NCI-H2029 (cell line): ENCODE measurements around the gene NME9.

Experiments
- DNase-seq: peaks from one replicate; lab custom pipeline; 2025; lab: John Stamatoyannopoulos, UW

Gene NME9

GRCh38 chr3:138361561-138361971 is 31.9 kb upstream of the NME9 start:
- DNase-seq, result no peak

DNA sequence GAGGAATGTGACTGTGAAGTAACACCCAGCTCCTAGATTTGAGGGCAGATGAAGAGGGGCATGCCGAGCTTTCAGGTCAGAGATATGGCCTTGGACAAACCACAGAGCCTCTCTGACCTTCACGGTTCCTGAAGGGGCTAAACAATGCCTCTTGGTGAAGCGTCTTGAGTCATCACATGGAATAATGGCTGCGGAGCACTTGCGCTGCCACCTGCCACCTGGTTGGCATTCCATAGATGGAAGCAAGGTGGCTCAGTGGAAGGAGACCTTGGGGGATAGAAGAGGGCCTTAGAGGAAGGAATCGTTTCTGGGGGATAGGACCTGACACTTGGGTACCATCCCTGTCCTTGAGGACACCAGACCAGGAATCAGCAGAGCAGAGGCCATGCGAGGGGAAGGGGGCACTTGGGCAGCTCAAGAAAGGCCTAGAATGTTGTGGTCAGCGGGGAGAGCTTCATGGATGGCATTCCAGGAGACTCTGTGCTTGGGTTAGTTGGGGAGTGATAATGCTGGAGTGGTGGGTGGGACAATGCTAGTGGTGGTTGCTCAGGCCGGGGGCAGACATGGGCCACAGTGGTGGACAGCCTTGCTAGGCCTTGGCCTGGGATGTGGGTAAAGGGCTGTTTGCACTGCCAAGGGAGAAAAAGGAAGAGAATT is 31.3 kb upstream of the NME9 start:
- DNase-seq, result no peak

DNA sequence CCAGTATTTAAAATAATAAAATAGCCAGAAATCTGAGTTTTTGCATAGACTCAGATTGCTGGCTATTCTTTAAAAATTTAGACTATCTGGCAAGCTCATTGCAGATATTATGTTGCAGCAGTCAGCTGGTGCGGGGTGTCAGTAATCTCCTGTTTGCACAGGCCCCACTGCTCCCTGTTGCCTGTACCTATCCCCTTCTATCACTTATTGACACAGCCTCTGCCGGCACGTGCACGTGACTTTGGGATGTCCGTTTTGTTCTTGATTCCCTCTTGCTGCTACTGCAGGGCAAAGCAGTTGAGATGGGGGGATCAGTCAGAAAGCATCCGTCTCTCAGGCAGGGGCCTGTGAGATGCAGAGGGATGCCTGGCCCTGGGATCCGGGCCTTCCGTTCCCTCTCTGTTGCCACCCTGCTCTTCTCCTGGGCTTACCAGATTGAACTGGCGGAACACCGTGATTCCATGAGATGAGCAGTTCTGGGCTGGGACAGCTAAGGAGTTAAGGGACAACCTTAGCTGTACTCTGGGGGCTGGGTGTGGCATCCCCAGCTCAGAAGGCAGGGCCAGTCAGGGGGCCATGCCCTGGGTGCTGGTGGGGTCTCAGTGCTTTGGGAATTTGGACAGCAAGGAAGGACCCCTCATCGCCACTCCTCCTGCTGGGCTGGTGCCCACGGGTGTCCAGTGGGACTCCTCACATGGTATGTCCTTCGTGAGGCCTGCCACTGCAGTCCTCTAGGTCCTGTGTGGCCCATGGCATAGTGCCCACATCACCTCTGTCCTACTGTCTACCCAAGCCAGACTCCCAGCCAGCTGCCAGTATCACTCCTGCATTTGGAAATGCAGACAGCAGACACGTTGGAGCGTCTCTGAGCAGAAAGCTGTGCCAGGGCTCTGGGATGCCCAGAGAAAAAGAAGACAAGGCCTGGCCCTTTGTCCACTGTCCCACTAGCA is 30.5 kb upstream of the NME9 start:
- no peak for DNase-seq

GRCh38 chr3:138359148-138359918 is 29.7 kb upstream of the NME9 start:
- no peak for DNase-seq

- DNase-seq, result no peak
These were observed 27.2 kb upstream of the NME9 start for GRCh38 chr3:138356730-138357405.

- DNase-seq, result no peak
These were observed 25.4 kb upstream of the NME9 start for GRCh38 chr3:138355071-138355470.

- DNase-seq, result no peak
These were observed 24.7 kb upstream of the NME9 start for GRCh38 chr3:138354376-138354775.

GRCh38 chr3:138351916-138352550 is 22.4 kb upstream of the NME9 start:
- no peak for DNase-seq

DNA sequence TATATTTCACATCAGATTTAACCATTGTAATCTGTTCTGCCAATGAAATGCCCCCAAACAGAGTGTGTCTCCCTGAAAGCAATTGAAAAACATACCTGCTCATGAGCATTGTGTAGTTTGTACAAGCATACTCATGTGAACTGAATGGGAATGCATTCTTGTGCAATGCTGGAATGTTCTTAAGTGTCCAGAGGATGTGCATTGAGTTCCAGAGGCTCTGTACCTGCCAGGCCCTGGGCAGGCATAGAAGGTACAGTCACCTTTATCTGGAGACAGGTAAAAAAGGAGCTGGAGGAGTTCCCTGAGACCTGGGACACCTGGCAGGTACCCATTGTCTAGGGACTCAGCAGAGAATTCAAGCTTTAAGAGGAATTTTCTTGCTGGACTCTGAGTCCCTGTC is 21.5 kb upstream of the NME9 start:
- DNase-seq, result no peak

GRCh38 chr3:138349926-138350665 is 20.4 kb upstream of the NME9 start:
- DNase-seq, result no peak

- DNase-seq, result no peak
These were observed 19.4 kb upstream of the NME9 start for GRCh38 chr3:138348754-138349739.

- peak; percentile 42 for DNase-seq
These were observed 18.5 kb upstream of the NME9 start, which contains the start of gene MRAS for GRCh38 chr3:138347960-138348753. Gene MRAS (plus strand): TSS chr3:138348579. CDS start chr3:138372884, 24,305 bp downstream.

- no peak for DNase-seq
These were observed 15.1 kb upstream of the NME9 start for GRCh38 chr3:138344754-138345153.

GRCh38 chr3:138340511-138340910 is 10.9 kb upstream of the NME9 start:
- no peak for DNase-seq

- DNase-seq, result no peak
These were observed 9.2 kb upstream of the NME9 start for GRCh38 chr3:138338811-138339210.

GRCh38 chr3:138338244-138338643 is 8.6 kb upstream of the NME9 start:
- DNase-seq, result no peak

DNA sequence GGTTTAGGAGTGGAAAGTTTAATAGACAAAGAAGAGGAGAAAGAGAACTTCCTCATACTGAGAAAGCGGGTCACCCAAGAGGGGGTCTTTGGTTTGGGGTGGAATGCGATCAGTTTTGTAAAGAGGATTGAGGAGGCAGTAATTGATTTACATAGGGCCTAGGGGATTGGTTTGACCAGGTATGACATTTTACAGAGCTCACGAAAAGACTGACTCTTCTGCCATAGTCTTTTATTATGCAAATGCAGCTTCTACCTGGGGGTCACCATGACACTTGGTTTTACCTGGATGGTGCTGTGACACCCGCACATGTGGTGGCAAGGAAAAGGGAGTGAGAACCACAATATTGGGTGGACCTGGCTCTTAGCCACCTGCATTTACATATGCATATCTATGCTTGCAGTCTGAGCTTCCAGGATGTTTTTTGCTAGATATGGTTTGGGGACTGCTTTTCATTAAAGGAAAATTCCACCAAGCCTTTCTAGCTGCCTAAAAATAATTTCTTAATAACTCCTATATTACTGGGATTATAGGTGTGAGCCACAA is 6.9 kb upstream of the NME9 start:
- DNase-seq, result no peak

- no peak for DNase-seq
These were observed 5.0 kb upstream of the NME9 start for GRCh38 chr3:138334608-138335007.
